ENCODE results near the gene KRT6A.
A peak's percentile ranks its signal among the peaks of the same experiment; 100 is the strongest.
"Not testable (repeated sequence)": the region's sequence is repeated elsewhere in the genome, so short reads cannot be mapped to it uniquely, and the experiment has no call there.

KRT6A gene

DNA sequence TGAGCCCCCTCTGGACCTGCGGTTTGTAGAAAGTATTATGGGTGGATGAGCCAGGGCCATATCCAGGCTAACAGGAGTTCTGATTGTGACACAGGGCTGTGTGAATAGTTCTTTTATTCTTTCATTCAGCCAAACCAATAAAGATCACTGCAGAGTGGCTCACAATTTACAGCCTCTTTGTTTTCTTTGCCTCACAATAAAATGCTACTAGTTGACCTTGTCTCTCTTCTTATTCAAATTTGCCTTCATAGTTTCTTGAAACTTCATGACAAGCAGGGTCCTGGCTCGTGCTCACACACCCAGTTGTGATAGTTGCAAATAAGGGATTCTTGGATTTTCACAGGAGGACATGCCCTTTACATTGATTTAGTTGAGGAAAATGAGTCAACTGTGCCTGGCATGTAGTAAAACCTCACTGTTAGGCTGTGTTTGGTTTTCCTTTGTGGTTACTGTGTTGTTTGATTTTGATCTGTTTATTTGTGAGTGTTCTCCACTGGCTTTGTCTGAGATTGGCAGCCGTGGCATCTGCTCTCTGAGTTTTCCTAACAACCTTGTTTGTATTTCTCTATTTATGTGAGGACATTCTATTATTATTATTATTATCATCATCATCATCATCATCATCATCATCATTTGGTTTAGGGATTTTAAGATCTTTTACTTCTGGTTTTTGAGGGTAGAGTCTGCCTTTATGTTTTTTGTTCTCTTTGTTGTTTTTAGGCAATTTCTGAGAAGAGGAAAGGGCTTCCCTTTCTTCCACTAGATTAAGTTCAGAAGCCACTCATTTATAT lies 38.5 kb downstream of the KRT6A start:
- no peak for TF ChIP-seq JUND (IDR thresholded peaks at IDR 0.05; ENCODE audit: low read depth)
- DNase-seq (ENCODE audit: low read depth in 1 of 2, low spot score in 1 of 2) = peak in 1 of 2 experiments; percentile 53
- in situ Hi-C loops (cut with HindIII; ENCODE audit: low pct_unique_long_range_greater_than_20kb, low sequenced_read_pairs) = no loop called here

- in situ Hi-C loops (cut with HindIII; ENCODE audit: low pct_unique_long_range_greater_than_20kb, low sequenced_read_pairs) = no loop called here
- DNase-seq (ENCODE audit: low read depth in 1 of 2, low spot score in 1 of 2) = no peak
- no peak for TF ChIP-seq JUND (IDR thresholded peaks at IDR 0.05; ENCODE audit: low read depth)
These were observed 41.0 kb downstream of the KRT6A start, which contains the start of gene KRT6B for GRCh38 chr12:52452101-52452500. Gene KRT6B, minus strand, starts transcription at chr12:52452146. Its CDS starts 68 bp downstream, at chr12:52452078.

DNA sequence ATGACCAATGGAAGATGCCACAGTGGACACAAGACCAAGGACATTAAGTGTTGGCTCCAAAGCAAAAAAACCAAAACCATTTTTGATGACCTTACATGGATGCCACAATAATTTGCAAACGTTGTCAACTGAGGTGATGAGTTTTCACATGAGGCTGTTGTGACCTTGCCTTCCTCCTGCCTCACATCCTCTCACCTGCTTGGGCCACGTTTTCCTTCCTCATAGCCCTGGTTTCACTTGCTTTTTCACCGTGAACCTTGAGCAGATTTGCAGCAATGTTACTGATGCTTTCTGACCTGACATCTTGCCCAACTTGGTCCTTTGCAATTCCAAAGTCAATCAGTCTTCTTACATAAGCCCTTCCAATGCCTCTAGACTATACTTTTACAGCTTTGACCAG lies 44.8 kb downstream of the KRT6A start:
- TF ChIP-seq JUND (IDR thresholded peaks at IDR 0.05; ENCODE audit: low read depth) = no peak
- in situ Hi-C loops (cut with HindIII; ENCODE audit: low pct_unique_long_range_greater_than_20kb, low sequenced_read_pairs) = no loop called here
- no peak for DNase-seq (ENCODE audit: low read depth in 1 of 2, low spot score in 1 of 2)

- in situ Hi-C loops (cut with HindIII; ENCODE audit: low pct_unique_long_range_greater_than_20kb, low sequenced_read_pairs); DNase-seq (ENCODE audit: low read depth in 1 of 2, low spot score in 1 of 2): not testable (repeated sequence)
These were observed 45.9 kb downstream of the KRT6A start for GRCh38 chr12:52447196-52447595.

- in situ Hi-C loops (cut with HindIII; ENCODE audit: low pct_unique_long_range_greater_than_20kb, low sequenced_read_pairs) = no loop called here
- DNase-seq (ENCODE audit: low read depth in 1 of 2, low spot score in 1 of 2) = no peak
- TF ChIP-seq JUND (IDR thresholded peaks at IDR 0.05; ENCODE audit: low read depth) = no peak
These were observed 46.6 kb downstream of the KRT6A start for GRCh38 chr12:52446367-52447045.

DNA sequence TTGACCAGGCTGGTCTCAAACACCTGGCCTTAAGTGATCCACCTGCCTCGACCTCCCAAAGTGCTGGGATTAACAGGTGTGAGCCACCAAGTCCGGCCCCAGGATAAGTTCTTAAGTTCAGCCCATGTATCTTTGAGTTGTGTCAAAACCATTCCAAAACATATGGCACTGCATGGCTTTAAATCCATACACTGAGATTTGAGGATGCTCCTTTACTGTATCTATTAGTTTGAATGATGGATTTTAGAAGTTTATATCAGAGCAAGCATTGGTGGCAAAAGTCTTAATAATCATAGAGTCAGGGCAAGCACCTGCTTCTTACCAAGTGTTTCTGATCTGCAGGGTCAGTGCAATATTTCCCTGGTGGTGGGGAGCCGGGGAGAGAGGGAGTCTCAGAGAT lies 47.2 kb downstream of the KRT6A start:
- TF ChIP-seq JUND (IDR thresholded peaks at IDR 0.05; ENCODE audit: low read depth) = no peak
- DNase-seq (ENCODE audit: low read depth in 1 of 2, low spot score in 1 of 2) = no peak
- in situ Hi-C loops (cut with HindIII; ENCODE audit: low pct_unique_long_range_greater_than_20kb, low sequenced_read_pairs) = no loop called here

DNA sequence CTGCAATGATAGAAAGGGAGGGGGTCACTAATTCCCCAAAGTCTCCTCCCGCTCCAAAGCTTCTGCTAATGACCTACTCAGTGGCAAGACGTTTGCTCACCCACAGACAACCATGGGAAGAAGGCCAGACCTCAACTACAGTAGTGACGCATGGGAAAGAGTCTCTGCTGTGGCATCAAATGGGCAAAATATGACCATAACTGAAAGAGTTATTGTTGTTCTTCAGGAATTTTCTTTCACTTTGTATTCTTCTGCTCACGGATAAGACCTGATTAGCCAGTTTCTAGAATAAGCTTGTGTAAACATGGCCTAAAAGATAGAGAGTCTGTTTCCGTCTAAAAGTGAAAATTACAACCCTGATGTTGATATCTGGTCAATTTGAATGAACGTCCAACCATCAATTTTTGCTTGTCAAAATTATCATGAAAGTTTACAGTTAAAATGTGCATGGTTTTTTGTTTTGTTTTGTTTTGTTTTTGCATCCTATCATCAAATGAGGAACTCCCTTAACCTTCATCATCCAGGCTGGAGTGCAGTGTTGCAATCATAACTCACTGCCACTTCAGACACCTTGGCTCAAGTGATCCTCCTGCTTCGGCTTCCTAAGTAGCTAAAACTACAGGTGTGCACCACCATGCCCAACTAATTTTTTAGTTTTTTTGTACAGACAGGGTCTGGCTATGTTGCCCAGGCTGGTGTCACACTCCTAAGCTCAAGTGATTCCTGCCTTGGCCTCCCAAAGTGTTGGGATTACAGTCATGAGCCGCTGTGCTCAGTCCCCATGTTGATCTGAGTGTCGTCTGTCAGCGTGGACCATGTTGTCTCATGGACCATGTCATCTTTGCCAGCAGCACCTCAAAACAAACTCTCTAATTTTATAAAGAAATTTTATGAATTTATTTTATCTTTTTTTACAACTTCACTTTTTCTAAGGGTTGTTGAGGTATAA lies 48.1 kb downstream of the KRT6A start:
- in situ Hi-C loops (cut with HindIII; ENCODE audit: low pct_unique_long_range_greater_than_20kb, low sequenced_read_pairs) = no loop called here
- DNase-seq (ENCODE audit: low read depth in 1 of 2, low spot score in 1 of 2) = no peak
- TF ChIP-seq JUND (IDR thresholded peaks at IDR 0.05; ENCODE audit: low read depth) = no peak

- no peak for TF ChIP-seq JUND (IDR thresholded peaks at IDR 0.05; ENCODE audit: low read depth)
- no peak for DNase-seq (ENCODE audit: low read depth in 1 of 2, low spot score in 1 of 2)
- in situ Hi-C loops (cut with HindIII; ENCODE audit: low pct_unique_long_range_greater_than_20kb, low sequenced_read_pairs) = no loop called here
These were observed 49.1 kb downstream of the KRT6A start for GRCh38 chr12:52443966-52444365.

- no peak for TF ChIP-seq JUND (IDR thresholded peaks at IDR 0.05; ENCODE audit: low read depth)
- in situ Hi-C loops (cut with HindIII; ENCODE audit: low pct_unique_long_range_greater_than_20kb, low sequenced_read_pairs) = no loop called here
- DNase-seq (ENCODE audit: low read depth in 1 of 2, low spot score in 1 of 2) = peak in 1 of 2 experiments; percentile 36
These were observed 50.4 kb downstream of the KRT6A start for GRCh38 chr12:52442600-52443061.

DNA sequence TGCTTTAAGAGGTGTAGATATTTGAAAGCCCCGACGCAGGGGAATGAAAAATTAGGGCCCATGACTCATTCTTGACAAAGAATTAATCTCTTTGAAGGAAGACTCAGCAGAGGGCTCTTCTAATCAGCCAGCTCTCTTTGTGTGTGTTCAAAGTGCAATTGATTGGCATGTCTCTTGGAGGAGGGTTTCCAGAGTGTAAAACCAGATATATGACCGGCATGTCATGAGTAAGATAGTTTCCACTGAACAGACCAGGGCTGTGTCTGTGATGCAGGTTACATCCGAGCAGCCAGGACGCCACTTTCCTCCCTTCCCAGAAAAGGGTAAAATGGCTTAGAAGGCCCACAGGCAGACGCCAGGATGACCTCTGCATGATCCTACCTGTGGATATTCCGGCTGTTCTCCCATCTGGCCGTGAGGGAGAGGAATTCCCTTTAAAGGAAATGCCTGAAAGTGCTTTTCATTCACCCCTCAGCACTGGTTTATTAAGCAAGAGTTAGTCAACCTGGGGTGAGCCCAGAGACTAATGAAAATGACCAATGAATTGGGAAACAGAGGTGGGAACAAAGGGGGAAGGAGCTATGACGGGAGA lies 51.6 kb downstream of the KRT6A start:
- no peak for TF ChIP-seq JUND (IDR thresholded peaks at IDR 0.05; ENCODE audit: low read depth)
- in situ Hi-C loops (cut with HindIII; ENCODE audit: low pct_unique_long_range_greater_than_20kb, low sequenced_read_pairs) = no loop called here
- DNase-seq (ENCODE audit: low read depth in 1 of 2, low spot score in 1 of 2) = no peak

GRCh38 chr12:52440821-52441319 lies 52.2 kb downstream of the KRT6A start:
- DNase-seq (ENCODE audit: low read depth in 1 of 2, low spot score in 1 of 2) = no peak
- in situ Hi-C loops (cut with HindIII; ENCODE audit: low pct_unique_long_range_greater_than_20kb, low sequenced_read_pairs) = no loop called here
- no peak for TF ChIP-seq JUND (IDR thresholded peaks at IDR 0.05; ENCODE audit: low read depth)

DNA sequence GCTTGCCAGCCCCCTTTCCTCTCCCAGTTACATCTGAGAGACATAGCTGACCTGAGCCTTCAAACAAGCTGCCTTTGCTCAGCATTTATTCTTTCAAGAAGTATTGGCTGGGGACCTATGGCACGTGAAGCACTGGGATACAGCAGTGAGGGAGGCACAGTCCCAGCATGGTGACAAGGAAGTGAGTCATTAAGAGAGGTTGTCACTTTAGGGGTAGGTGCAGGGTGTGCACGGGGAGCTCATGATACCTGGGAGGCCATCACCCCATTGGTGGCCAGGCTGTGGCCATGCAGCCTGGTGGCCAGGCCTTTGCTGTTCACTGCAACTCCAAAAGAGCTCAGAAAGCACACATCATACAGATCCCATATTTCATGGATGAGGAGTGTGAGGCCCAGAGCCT lies 53.2 kb downstream of the KRT6A start:
- no peak for DNase-seq (ENCODE audit: low read depth in 1 of 2, low spot score in 1 of 2)
- in situ Hi-C loops (cut with HindIII; ENCODE audit: low pct_unique_long_range_greater_than_20kb, low sequenced_read_pairs) = no loop called here
- TF ChIP-seq JUND (IDR thresholded peaks at IDR 0.05; ENCODE audit: low read depth) = no peak
